GM19035 (cell line): ENCODE data around the gene FLT3.
"Not testable (repeated sequence)": the region's sequence is repeated elsewhere in the genome, so short reads cannot be mapped to it uniquely, and the experiment has no call there.

Source experiments
- ATAC-seq: cut with Tn5 transposase; IDR thresholded peaks from one replicate; pipeline ENCODE4 v1.9.1; 2021; ENCODE audit not compliant: unreplicated experiment

The FLT3 gene

GRCh38 chr13:28100150-28101121 is at the start of gene FLT3:
TSS of gene FLT3 (minus strand) at chr13:28100576. CDS start at chr13:28100510, 66 bp downstream.
- ATAC-seq, result peak; percentile 77

GRCh38 chr13:28147495-28147894 is 47.1 kb upstream of the FLT3 start:
- no peak for ATAC-seq

GRCh38 chr13:28145049-28145448 is 44.7 kb upstream of the FLT3 start:
- no peak for ATAC-seq

- not testable (repeated sequence) for ATAC-seq
Observed at GRCh38 chr13:28141542-28141941, 41.2 kb upstream of the FLT3 start.

- ATAC-seq, result no peak
Observed at GRCh38 chr13:28140433-28141125, 40.2 kb upstream of the FLT3 start.

- peak; percentile 40 for ATAC-seq
Observed at GRCh38 chr13:28138756-28139470, 38.5 kb upstream of the FLT3 start.

GRCh38 chr13:28138012-28138755 is 37.8 kb upstream of the FLT3 start, which contains the start of gene PAN3:
TSS of gene PAN3 (plus strand) at chr13:28138545. CDS start at chr13:28138658, 113 bp downstream.
- ATAC-seq, result peak; percentile 62

- ATAC-seq, result peak; percentile 20
Observed at GRCh38 chr13:28137596-28137995, 37.2 kb upstream of the FLT3 start.

GRCh38 chr13:28136916-28137315 is 36.5 kb upstream of the FLT3 start:
- ATAC-seq, result no peak

GRCh38 chr13:28131646-28132045 is 31.3 kb upstream of the FLT3 start:
- no peak for ATAC-seq

- no peak for ATAC-seq
Observed at GRCh38 chr13:28129911-28130693, 29.7 kb upstream of the FLT3 start.

GRCh38 chr13:28128926-28129325 is 28.6 kb upstream of the FLT3 start:
- ATAC-seq, result no peak

- ATAC-seq, result no peak
Observed at GRCh38 chr13:28128030-28128429, 27.7 kb upstream of the FLT3 start.

GRCh38 chr13:28121224-28121623 is 20.8 kb upstream of the FLT3 start:
- ATAC-seq, result no peak

GRCh38 chr13:28120317-28120716 is 19.9 kb upstream of the FLT3 start:
- ATAC-seq, result no peak

- ATAC-seq, result no peak
Observed at GRCh38 chr13:28117689-28118377, 17.5 kb upstream of the FLT3 start.

- ATAC-seq, result no peak
Observed at GRCh38 chr13:28116736-28117135, 16.4 kb upstream of the FLT3 start.

GRCh38 chr13:28110414-28110813 is 10.0 kb upstream of the FLT3 start:
- ATAC-seq, result no peak

- no peak for ATAC-seq
Observed at GRCh38 chr13:28106976-28107375, 6.6 kb upstream of the FLT3 start.
